GM19351 (cell line): ENCODE measurements around the gene ZDHHC16.
"Not testable (repeated sequence)": the region's sequence is repeated elsewhere in the genome, so short reads cannot be mapped to it uniquely, and the experiment has no call there.

Experiments used
- ATAC-seq: cut with Tn5 transposase; IDR thresholded peaks from one replicate; pipeline ENCODE4 v1.9.1; 2021; ENCODE audit warnings: mild to moderate bottlenecking, moderate library complexity; ENCODE audit not compliant: unreplicated experiment

The ZDHHC16 gene

GRCh38 chr10:97434055-97434454 is 11.9 kb upstream of the ZDHHC16 start:
- ATAC-seq: no peak

GRCh38 chr10:97434557-97434956 is 11.4 kb upstream of the ZDHHC16 start:
- ATAC-seq: no peak

- ATAC-seq: no peak
Observed at GRCh38 chr10:97435211-97435610, 10.8 kb upstream of the ZDHHC16 start.

- ATAC-seq: no peak
Observed at GRCh38 chr10:97442277-97442676, 3.7 kb upstream of the ZDHHC16 start.

GRCh38 chr10:97444212-97444611 is 1.8 kb upstream of the ZDHHC16 start:
- no peak for ATAC-seq

GRCh38 chr10:97445357-97445721 is 636 bp upstream of the ZDHHC16 start:
- ATAC-seq: no peak

- no peak for ATAC-seq
Observed at GRCh38 chr10:97450828-97451227, 4.9 kb downstream of the ZDHHC16 start.

- no peak for ATAC-seq
Observed at GRCh38 chr10:97451605-97452004, 5.6 kb downstream of the ZDHHC16 start.

- no peak for ATAC-seq
Observed at GRCh38 chr10:97452352-97452751, 6.4 kb downstream of the ZDHHC16 start.

GRCh38 chr10:97454330-97455036 is 8.5 kb downstream of the ZDHHC16 start:
- no peak for ATAC-seq

- no peak for ATAC-seq
Observed at GRCh38 chr10:97456034-97456685, 10.2 kb downstream of the ZDHHC16 start.

GRCh38 chr10:97456686-97457065 is 10.7 kb downstream of the ZDHHC16 start:
- no peak for ATAC-seq

GRCh38 chr10:97459111-97459510 is 13.1 kb downstream of the ZDHHC16 start:
- ATAC-seq: no peak

- no peak for ATAC-seq
Observed at GRCh38 chr10:97459933-97460332, 14.0 kb downstream of the ZDHHC16 start.

GRCh38 chr10:97462309-97462708 is 16.3 kb downstream of the ZDHHC16 start:
- ATAC-seq: no peak

GRCh38 chr10:97463363-97464132 is 17.6 kb downstream of the ZDHHC16 start:
- ATAC-seq: no peak

- ATAC-seq: no peak
Observed at GRCh38 chr10:97464226-97464625, 18.3 kb downstream of the ZDHHC16 start.

GRCh38 chr10:97465982-97466381 is 20.0 kb downstream of the ZDHHC16 start:
- no peak for ATAC-seq

- ATAC-seq: no peak
Observed at GRCh38 chr10:97466755-97467154, 20.8 kb downstream of the ZDHHC16 start.

- no peak for ATAC-seq
Observed at GRCh38 chr10:97468162-97468561, 22.2 kb downstream of the ZDHHC16 start.

- not testable (repeated sequence) for ATAC-seq
Observed at GRCh38 chr10:97468781-97469180, 22.8 kb downstream of the ZDHHC16 start.

- no peak for ATAC-seq
Observed at GRCh38 chr10:97474918-97475317, 28.9 kb downstream of the ZDHHC16 start.
